Measurements from ENCODE around the gene MEPE.

DNA sequence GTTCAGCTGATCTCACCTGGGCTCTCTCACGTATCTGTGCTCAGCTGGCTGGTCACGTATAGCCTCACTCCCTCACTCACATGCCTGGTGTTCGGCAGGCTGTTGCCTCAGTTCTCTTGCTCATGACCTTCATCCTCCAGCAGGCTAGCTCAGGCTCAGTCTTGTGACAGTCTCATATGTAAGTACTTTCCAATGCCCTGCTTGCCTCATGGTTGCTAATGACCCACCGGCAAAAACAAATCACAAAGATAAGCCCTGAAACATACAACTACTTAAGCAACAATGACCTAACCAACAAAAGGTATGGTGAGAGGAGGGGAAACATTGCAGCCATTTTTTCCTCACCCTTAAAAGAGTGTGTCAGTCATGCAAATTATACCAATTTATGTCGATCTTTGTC, 25.0 kb downstream of the MEPE start:
- TF ChIP-seq, protein P1, sequence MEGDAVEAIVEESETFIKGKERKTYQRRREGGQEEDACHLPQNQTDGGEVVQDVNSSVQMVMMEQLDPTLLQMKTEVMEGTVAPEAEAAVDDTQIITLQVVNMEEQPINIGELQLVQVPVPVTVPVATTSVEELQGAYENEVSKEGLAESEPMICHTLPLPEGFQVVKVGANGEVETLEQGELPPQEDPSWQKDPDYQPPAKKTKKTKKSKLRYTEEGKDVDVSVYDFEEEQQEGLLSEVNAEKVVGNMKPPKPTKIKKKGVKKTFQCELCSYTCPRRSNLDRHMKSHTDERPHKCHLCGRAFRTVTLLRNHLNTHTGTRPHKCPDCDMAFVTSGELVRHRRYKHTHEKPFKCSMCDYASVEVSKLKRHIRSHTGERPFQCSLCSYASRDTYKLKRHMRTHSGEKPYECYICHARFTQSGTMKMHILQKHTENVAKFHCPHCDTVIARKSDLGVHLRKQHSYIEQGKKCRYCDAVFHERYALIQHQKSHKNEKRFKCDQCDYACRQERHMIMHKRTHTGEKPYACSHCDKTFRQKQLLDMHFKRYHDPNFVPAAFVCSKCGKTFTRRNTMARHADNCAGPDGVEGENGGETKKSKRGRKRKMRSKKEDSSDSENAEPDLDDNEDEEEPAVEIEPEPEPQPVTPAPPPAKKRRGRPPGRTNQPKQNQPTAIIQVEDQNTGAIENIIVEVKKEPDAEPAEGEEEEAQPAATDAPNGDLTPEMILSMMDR (conservative IDR thresholded peaks at IDR 0.05 in 1 of 2, IDR thresholded peaks at IDR 0.05 in 1 of 2; ENCODE audit: extremely low read depth in 1 of 2, insufficient read depth in 1 of 2, low read depth in 1 of 2, low read length in 2 of 2), result no peak
- TF ChIP-seq EZH2 (IDR thresholded peaks at IDR 0.05; ENCODE audit: borderline replicate concordance, low read length), result no peak
